ENCODE measurements around the gene MCCD1. TPM values are rescaled to one million over a fixed set of nuclear protein-coding genes. Genes with fewer than 3 reads are reported as not detected.
A peak's percentile ranks its signal among the peaks of the same experiment; 100 is the strongest.
"Not testable (repeated sequence)": the region's sequence is repeated elsewhere in the genome, so short reads cannot be mapped to it uniquely, and the experiment has no call there.

The MCCD1 gene
- total RNA-seq, 3 donors from 2014 or later = not detected

DNA sequence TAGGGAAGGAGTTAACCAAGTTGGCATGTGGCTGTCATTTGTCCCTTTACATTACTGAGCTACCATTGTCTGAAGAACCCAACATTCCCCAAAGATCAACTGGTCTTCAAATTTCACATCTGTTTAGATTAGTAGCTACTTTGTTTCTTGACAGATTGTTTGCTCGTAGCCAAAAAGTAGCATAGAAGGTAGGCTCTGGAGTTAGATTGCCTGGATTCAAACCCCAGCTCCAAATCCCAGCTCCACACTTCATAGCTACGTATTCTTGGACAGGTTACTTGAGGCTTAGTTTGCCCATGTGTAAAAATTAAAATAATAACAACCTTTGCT, 19.7 kb downstream of the MCCD1 start:
- Histone ChIP-seq H3K27me3 (no peaks in the 10 kb centered on the region), H3K36me3 (no peaks in the 10 kb centered on the region), H3K27ac (peak overlapping the region; percentile 69 to 75), H3K4me1 (peaks cover 0 to 6% of the 10 kb centered on the region in 2 donors), H3K9me3 (no peaks in the 10 kb centered on the region), H3K4me3 (peak overlapping the region in 2 of 3 donors; percentile 50 to 67)
- DNase-seq (ENCODE audit: low spot score in 2 of 2) = no peak
- TF ChIP-seq POLR2A (IDR thresholded peaks at IDR 0.05) (no peak), POLR2AphosphoS5 (IDR thresholded peaks at IDR 0.05) (no peak)
- TF ChIP-seq, protein P1, sequence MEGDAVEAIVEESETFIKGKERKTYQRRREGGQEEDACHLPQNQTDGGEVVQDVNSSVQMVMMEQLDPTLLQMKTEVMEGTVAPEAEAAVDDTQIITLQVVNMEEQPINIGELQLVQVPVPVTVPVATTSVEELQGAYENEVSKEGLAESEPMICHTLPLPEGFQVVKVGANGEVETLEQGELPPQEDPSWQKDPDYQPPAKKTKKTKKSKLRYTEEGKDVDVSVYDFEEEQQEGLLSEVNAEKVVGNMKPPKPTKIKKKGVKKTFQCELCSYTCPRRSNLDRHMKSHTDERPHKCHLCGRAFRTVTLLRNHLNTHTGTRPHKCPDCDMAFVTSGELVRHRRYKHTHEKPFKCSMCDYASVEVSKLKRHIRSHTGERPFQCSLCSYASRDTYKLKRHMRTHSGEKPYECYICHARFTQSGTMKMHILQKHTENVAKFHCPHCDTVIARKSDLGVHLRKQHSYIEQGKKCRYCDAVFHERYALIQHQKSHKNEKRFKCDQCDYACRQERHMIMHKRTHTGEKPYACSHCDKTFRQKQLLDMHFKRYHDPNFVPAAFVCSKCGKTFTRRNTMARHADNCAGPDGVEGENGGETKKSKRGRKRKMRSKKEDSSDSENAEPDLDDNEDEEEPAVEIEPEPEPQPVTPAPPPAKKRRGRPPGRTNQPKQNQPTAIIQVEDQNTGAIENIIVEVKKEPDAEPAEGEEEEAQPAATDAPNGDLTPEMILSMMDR (IDR thresholded peaks at IDR 0.05) = no peak
- intact Hi-C loops (cut with DNase I; ENCODE audit: low total_unique reads) = loop anchor here (5.0 kb wide), 1 partner anchor 44 kb away; the partner anchor contains the start of gene NCR3

DNA sequence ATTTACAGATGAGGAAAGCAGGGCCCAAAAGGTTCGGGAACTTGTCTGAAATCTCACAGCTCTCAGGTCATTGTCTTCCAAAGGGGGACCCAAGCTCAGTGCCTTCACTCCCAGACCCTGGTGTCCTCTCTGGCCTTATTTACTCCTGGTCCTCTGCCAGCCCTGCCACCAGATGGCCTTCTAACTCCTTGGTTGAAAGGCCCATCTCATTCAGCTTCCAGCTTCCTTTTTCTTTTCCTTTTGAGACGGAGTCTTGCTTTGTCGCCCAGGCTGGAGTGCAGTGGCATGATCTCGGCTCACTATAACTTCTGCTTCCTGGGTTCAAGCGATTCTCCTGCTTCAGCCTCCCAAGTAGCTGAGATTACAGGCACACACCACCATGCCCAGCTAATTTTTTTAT, 22.6 kb downstream of the MCCD1 start:
- H3K9me3 ChIP-seq; H3K27ac ChIP-seq; intact Hi-C loops (cut with DNase I; ENCODE audit: low total_unique reads); DNase-seq (ENCODE audit: low spot score in 2 of 2); H3K4me3 ChIP-seq; H3K4me1 ChIP-seq; H3K27me3 ChIP-seq; H3K36me3 ChIP-seq: not testable (repeated sequence)
- TF ChIP-seq, protein P1 (IDR thresholded peaks at IDR 0.05) = peak in 1 of 3 donors; percentile 13

DNA sequence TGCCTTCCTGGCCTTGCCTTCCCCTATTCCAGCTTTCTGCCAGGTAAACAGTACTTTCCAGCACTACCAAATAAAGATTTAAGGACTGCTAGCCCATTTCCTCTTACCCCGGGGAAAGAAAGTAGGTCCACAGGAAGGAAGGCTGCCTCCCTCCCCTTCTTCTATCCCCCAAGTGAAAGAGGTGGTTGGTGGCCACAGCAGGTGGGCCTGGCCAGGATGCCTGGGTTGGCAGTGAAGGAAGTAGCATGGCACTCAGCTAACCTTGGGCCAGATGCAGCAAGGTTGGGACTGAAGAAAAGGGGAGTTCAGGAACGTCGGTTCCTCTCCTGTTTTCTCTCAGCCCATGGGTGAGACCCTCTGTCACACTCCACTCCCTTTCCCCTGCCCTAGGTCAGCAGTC, 27.5 kb downstream of the MCCD1 start:
- Histone ChIP-seq H3K9me3 (no peaks in the 10 kb centered on the region), H3K36me3 (no peaks in the 10 kb centered on the region), H3K27me3 (no peaks in the 10 kb centered on the region), H3K27ac (no peak overlapping the region), H3K4me1 (no peaks in the 10 kb centered on the region), H3K4me3 (no peak overlapping the region)
- intact Hi-C loops (cut with DNase I; ENCODE audit: low total_unique reads) = no loop called here
- DNase-seq (ENCODE audit: low spot score in 2 of 2) = no peak
- TF ChIP-seq, protein P1 (IDR thresholded peaks at IDR 0.05) = no peak
- no peak for TF ChIP-seq POLR2AphosphoS5 (IDR thresholded peaks at IDR 0.05)
- no peak for TF ChIP-seq POLR2A (IDR thresholded peaks at IDR 0.05)

DNA sequence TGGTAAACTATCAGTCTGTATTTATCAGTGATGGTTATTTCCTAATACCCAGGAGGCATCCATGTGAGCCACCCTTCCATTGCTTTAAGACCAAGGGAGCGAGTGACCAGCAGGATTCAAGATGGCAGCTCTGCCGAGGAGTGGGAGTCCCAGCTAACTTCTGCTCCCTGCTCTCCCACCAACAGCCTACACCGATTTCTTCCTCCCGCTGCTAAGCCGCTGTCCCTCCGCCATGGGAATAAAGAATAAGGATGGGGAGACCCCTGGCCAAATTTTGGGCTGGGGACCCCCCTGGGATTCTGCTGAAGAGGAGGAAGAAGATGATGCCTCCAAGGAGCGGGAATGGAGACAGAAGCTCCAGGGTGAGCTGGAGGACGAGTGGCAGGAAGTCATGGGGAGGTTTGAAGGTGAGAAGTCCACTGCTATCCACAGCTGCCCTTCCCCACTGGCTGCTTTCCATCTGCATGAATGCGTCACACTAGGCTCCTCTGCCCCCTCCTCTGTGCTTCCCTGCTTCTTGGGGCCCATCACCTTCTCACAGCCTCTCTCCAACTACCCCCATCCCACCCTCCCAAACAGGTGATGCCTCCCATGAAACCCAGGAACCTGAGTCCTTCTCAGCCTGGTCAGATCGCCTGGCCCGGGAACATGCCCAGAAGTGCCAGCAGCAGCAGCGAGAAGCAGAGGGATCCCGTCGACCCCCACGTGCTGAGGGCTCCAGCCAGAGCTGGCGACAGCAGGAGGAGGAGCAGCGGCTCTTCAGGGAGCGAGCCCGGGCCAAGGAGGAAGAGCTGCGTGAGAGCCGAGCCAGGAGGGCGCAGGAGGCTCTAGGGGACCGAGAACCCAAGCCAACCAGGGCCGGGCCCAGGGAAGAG, 28.9 kb downstream of the MCCD1 start:
- Histone ChIP-seq H3K4me1 (no peaks in the 10 kb centered on the region), H3K27me3 (no peaks in the 10 kb centered on the region), H3K36me3 (no peaks in the 10 kb centered on the region), H3K27ac (peak overlapping the region in 1 of 2 donors; percentile 38), H3K9me3 (no peaks in the 10 kb centered on the region), H3K4me3 (no peak overlapping the region)
- TF ChIP-seq, protein P1 (IDR thresholded peaks at IDR 0.05) = no peak
- TF ChIP-seq POLR2A (IDR thresholded peaks at IDR 0.05) (no peak), POLR2AphosphoS5 (IDR thresholded peaks at IDR 0.05) (no peak)
- intact Hi-C loops (cut with DNase I; ENCODE audit: low total_unique reads) = no loop called here
- no peak for DNase-seq (ENCODE audit: low spot score in 2 of 2)

DNA sequence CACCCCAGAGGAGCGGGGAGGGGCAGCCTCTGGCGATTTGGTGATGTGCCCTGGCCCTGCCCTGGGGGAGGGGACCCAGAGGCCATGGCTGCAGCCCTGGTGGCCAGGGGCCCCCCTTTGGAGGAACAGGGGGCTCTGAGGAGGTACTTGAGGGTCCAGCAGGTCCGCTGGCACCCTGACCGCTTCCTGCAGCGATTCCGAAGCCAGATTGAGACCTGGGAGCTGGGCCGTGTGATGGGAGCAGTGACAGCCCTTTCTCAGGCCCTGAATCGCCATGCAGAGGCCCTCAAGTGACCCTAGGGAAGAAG, 29.5 kb downstream of the MCCD1 start:
- peak overlapping the region in 1 of 2 donors; percentile 38 for H3K27ac ChIP-seq

More for the DNA sequence above, 29.5 kb downstream of the MCCD1 start:
- H3K36me3 ChIP-seq = no peaks in the 10 kb centered on the region
- TF ChIP-seq POLR2A (IDR thresholded peaks at IDR 0.05) (no peak), POLR2AphosphoS5 (IDR thresholded peaks at IDR 0.05) (no peak)
- TF ChIP-seq, protein P1 (IDR thresholded peaks at IDR 0.05) = no peak
- H3K9me3 ChIP-seq = no peaks in the 10 kb centered on the region
- intact Hi-C loops (cut with DNase I; ENCODE audit: low total_unique reads) = no loop called here
- no peak for DNase-seq (ENCODE audit: low spot score in 2 of 2)
- H3K4me1 ChIP-seq = no peaks in the 10 kb centered on the region
- no peaks in the 10 kb centered on the region for H3K27me3 ChIP-seq
- H3K4me3 ChIP-seq = no peak overlapping the region
